GM12891 (cell line): ENCODE data around the gene ZSWIM6.

Experiments
- POLR2AphosphoS5 ChIP-seq: IDR thresholded peaks from 2 replicates; pipeline ENCODE4 v1.6.1; 2011; ENCODE audit warnings: low read depth, low read length, control low read depth
- SPI1 ChIP-seq: IDR thresholded peaks from 2 replicates; pipeline ENCODE4 v1.6.1; 2011; ENCODE audit warnings: low read depth, low read length, control low read depth

GRCh38 chr5:61352180-61352579 is 20.1 kb downstream of the ZSWIM6 start:
- TF ChIP-seq POLR2AphosphoS5 (no peak), SPI1 (no peak)
